ENCODE results near the gene INPP5E.

DNA sequence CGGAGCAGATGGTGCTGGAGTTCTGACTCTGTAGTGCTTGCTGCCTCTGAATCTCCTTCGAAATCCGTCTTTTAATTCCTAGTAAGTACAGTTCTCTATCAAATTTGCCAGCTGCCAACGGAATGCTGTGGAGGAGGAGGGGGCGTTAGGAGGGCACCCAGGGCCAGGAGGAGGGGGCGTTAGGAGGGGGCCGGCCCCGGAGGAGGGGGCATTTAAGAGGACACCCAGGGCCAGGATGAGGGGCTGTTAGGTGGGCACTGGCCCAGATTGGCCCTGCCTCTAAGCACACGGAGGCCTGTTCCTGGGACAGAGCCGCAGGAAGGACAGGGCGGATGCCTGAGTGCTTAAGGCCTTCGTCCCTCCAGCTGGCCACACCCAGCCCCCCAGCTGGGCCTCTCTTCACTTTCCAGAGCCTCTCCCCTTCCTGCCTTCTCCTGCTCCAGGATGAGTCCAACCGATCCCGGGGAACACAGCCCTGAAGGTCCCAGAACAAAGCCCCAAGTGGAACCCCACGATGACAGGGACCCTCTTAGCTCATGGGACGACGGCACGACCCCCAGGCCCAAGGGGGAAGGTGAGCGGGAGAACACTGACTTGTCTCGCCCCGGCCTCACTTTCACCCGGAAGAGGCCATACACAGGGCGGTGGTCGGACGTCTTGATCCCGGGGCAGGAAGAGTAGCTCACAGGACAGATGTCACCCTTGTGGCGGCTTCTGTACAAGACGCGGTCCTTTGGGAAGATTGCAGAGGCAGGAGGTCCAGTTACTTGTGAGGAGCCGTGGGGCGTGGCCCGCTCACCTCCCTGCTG lies 9.8 kb downstream of the INPP5E start:
- TF ChIP-seq TAF1 (IDR thresholded peaks at IDR 0.05; ENCODE audit: borderline replicate concordance, insufficient read depth, low read length) = no peak
- TF ChIP-seq POLR2AphosphoS5 (IDR thresholded peaks at IDR 0.05; ENCODE audit: low read depth, low read length) = no peak
